SK-N-SH (cell line): ENCODE measurements around the gene MRPS15.

ENCODE experiments used
- CTCF ChIP-seq: fragments of 200-600 bp; sonication (generic); IDR thresholded peaks from 2 replicates; pipeline ENCODE4 v1.6.1; 2017; ENCODE audit warnings: antibody characterized with exemption, mild to moderate bottlenecking, moderate library complexity
- EP300 ChIP-seq, 2 experiments: IDR thresholded peaks; 2 replicates each; pipeline versions ENCODE4 v1.4.0 to v1.6.1; 2012; ENCODE audit warnings: borderline replicate concordance in 1 of 2, low read depth in 1 of 2, low read length in 1 of 2
- GATA2 ChIP-seq: sonication (generic); formaldehyde crosslinking; IDR thresholded peaks from 2 replicates; pipeline ENCODE4 v1.5.0; 2020; ENCODE audit warnings: mild to moderate bottlenecking, missing genetic modification reagents
- JUND ChIP-seq: IDR thresholded peaks from 2 replicates; pipeline ENCODE4 v1.4.0; 2012
- RAD21 ChIP-seq: IDR thresholded peaks from 2 replicates; pipeline ENCODE4 v1.6.1; 2012; ENCODE audit warnings: mild to moderate bottlenecking, low read length
- SIN3A ChIP-seq: IDR thresholded peaks from 2 replicates; pipeline ENCODE4 v1.6.1; 2012; ENCODE audit warnings: low read depth, mild to moderate bottlenecking, low read length, moderate library complexity, borderline replicate concordance

- TF ChIP-seq CTCF (no peak), RAD21 (no peak), EP300 (IDR thresholded peaks at IDR 0.05; ENCODE audit: borderline replicate concordance in 1 of 2, low read depth in 1 of 2, low read length in 1 of 2) (no peak), JUND (no peak), GATA2 (CRISPR knock-in tag) (no peak), SIN3A (no peak)
These were observed 3.7 kb upstream of the MRPS15 start for GRCh38 chr1:36467700-36468455.
